Measurements from ENCODE around the gene TARBP1. TPM values are rescaled to one million over a fixed set of nuclear protein-coding genes. Genes with fewer than 3 reads are reported as not detected.
A peak's percentile ranks its signal among the peaks of the same experiment; 100 is the strongest.

Gene TARBP1
- total and polyA plus RNA-seq, 2 of the 13 experiments (the other 11 are each of a cell fraction or from before 2014, with no cell fraction given): 37.7 to 67.0 TPM

DNA sequence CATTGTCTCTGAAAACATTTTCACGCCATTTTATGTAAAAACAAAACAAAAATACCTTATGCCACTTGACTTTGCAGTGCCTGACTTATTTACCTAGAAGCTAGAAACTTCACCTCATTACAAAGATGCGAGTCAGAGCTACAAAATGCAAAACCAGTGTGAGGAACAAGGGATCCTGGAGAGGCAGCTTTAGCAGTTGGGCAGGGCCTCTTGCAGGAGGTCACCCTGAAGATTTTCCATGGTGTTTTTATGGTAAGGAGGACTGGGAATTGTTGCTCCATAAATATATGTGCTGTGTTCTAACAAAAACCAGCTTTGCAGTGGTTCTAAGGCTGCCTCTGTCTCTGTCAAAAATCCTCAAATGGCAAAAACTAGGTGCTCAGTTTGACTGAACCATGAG, 36.4 kb upstream of the TARBP1 start:
- no peak overlapping the region for H3K4me2 ChIP-seq (ENCODE audit: low read depth, low read length)
- ATAC-seq: no peak
- H3K9ac ChIP-seq (ENCODE audit: insufficient read depth, low read depth, low read length): no peak overlapping the region
- no peaks in the 10 kb centered on the region for H4K20me1 ChIP-seq (ENCODE audit: insufficient read depth, low read length)
- DNase-seq (ENCODE audit: low spot score): no peak
- in situ Hi-C loops (cut with HindIII; ENCODE audit: extremely low pct_ligation_motif_present, low pct_unique_long_range_greater_than_20kb): no loop called here
- intact Hi-C loops (cut with micrococcal nuclease; ENCODE audit: unreplicated experiment): no loop called here
- H3K36me3 ChIP-seq (replicated peaks in 1 of 2; ENCODE audit: control insufficient read depth in 1 of 2, insufficient read depth in 2 of 2, low read length in 2 of 2): no peaks in the 10 kb centered on the region
- ChIA-PET CTCF (ENCODE audit: low intra/inter-chr PET ratio, low total read pairs) (no interaction called here), POLR2A (no interaction called here)
- H3K4me1 ChIP-seq (ENCODE audit: insufficient read depth, low read length): peaks cover 13% of the 10 kb centered on the region
- no peaks in the 10 kb centered on the region for H3K27me3 ChIP-seq (ENCODE audit: control insufficient read depth in 1 of 2, insufficient read depth in 2 of 2, low read length in 2 of 2)
- FAIRE-seq: no peak
- 47% methylated on average over 2 of the region's 2 CpGs for WGBS (ENCODE audit: low lambda C conversion rate)
- no peaks in the 10 kb centered on the region for H3K9me3 ChIP-seq (ENCODE audit: low read length)
- no peak overlapping the region for H3K4me3 ChIP-seq (replicated peaks in 1 of 3; ENCODE audit: insufficient read depth in 1 of 3, low read depth in 2 of 3, low read length in 3 of 3)
- no peak overlapping the region for H3K27ac ChIP-seq (ENCODE audit: extremely low read length, insufficient read depth, low read length)
- H3K79me2 ChIP-seq (ENCODE audit: insufficient read depth, low read length): no peaks in the 10 kb centered on the region
- H2AFZ ChIP-seq (ENCODE audit: low read length): peak overlapping the region; percentile 27
- BruUV-seq (replicated peaks): no TSS peak
- TF ChIP-seq, protein P1, sequence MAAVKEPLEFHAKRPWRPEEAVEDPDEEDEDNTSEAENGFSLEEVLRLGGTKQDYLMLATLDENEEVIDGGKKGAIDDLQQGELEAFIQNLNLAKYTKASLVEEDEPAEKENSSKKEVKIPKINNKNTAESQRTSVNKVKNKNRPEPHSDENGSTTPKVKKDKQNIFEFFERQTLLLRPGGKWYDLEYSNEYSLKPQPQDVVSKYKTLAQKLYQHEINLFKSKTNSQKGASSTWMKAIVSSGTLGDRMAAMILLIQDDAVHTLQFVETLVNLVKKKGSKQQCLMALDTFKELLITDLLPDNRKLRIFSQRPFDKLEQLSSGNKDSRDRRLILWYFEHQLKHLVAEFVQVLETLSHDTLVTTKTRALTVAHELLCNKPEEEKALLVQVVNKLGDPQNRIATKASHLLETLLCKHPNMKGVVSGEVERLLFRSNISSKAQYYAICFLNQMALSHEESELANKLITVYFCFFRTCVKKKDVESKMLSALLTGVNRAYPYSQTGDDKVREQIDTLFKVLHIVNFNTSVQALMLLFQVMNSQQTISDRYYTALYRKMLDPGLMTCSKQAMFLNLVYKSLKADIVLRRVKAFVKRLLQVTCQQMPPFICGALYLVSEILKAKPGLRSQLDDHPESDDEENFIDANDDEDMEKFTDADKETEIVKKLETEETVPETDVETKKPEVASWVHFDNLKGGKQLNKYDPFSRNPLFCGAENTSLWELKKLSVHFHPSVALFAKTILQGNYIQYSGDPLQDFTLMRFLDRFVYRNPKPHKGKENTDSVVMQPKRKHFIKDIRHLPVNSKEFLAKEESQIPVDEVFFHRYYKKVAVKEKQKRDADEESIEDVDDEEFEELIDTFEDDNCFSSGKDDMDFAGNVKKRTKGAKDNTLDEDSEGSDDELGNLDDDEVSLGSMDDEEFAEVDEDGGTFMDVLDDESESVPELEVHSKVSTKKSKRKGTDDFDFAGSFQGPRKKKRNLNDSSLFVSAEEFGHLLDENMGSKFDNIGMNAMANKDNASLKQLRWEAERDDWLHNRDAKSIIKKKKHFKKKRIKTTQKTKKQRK (IDR thresholded peaks at IDR 0.05; ENCODE audit: low read length): no peak
- TF ChIP-seq NFATC3 (CRISPR knock-in tag; IDR thresholded peaks at IDR 0.05) (no peak), ZNF331 (CRISPR knock-in tag; IDR thresholded peaks at IDR 0.05) (no peak), ZNF562 (CRISPR knock-in tag; IDR thresholded peaks at IDR 0.05; ENCODE audit: borderline replicate concordance) (no peak), ZFP1 (CRISPR knock-in tag; IDR thresholded peaks at IDR 0.05) (no peak), REPIN1 (CRISPR knock-in tag; IDR thresholded peaks at IDR 0.05; ENCODE audit: borderline replicate concordance, low read depth) (no peak), MEIS2 (CRISPR knock-in tag; IDR thresholded peaks at IDR 0.05) (no peak), ZIK1 (CRISPR knock-in tag; IDR thresholded peaks at IDR 0.05; ENCODE audit: borderline replicate concordance, low read depth) (no peak)
- TF ChIP-seq, protein P2, sequence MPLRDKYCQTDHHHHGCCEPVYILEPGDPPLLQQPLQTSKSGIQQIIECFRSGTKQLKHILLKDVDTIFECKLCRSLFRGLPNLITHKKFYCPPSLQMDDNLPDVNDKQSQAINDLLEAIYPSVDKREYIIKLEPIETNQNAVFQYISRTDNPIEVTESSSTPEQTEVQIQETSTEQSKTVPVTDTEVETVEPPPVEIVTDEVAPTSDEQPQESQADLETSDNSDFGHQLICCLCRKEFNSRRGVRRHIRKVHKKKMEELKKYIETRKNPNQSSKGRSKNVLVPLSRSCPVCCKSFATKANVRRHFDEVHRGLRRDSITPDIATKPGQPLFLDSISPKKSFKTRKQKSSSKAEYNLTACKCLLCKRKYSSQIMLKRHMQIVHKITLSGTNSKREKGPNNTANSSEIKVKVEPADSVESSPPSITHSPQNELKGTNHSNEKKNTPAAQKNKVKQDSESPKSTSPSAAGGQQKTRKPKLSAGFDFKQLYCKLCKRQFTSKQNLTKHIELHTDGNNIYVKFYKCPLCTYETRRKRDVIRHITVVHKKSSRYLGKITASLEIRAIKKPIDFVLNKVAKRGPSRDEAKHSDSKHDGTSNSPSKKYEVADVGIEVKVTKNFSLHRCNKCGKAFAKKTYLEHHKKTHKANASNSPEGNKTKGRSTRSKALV (CRISPR knock-in tag; IDR thresholded peaks at IDR 0.05): no peak
- TF ChIP-seq, protein P3, sequence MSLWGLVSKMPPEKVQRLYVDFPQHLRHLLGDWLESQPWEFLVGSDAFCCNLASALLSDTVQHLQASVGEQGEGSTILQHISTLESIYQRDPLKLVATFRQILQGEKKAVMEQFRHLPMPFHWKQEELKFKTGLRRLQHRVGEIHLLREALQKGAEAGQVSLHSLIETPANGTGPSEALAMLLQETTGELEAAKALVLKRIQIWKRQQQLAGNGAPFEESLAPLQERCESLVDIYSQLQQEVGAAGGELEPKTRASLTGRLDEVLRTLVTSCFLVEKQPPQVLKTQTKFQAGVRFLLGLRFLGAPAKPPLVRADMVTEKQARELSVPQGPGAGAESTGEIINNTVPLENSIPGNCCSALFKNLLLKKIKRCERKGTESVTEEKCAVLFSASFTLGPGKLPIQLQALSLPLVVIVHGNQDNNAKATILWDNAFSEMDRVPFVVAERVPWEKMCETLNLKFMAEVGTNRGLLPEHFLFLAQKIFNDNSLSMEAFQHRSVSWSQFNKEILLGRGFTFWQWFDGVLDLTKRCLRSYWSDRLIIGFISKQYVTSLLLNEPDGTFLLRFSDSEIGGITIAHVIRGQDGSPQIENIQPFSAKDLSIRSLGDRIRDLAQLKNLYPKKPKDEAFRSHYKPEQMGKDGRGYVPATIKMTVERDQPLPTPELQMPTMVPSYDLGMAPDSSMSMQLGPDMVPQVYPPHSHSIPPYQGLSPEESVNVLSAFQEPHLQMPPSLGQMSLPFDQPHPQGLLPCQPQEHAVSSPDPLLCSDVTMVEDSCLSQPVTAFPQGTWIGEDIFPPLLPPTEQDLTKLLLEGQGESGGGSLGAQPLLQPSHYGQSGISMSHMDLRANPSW (CRISPR knock-in tag; IDR thresholded peaks at IDR 0.05; ENCODE audit: borderline replicate concordance): no peak
- TF ChIP-seq, protein P4, sequence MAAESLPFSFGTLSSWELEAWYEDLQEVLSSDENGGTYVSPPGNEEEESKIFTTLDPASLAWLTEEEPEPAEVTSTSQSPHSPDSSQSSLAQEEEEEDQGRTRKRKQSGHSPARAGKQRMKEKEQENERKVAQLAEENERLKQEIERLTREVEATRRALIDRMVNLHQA (CRISPR knock-in tag; IDR thresholded peaks at IDR 0.05): no peak
- TF ChIP-seq, protein P5, sequence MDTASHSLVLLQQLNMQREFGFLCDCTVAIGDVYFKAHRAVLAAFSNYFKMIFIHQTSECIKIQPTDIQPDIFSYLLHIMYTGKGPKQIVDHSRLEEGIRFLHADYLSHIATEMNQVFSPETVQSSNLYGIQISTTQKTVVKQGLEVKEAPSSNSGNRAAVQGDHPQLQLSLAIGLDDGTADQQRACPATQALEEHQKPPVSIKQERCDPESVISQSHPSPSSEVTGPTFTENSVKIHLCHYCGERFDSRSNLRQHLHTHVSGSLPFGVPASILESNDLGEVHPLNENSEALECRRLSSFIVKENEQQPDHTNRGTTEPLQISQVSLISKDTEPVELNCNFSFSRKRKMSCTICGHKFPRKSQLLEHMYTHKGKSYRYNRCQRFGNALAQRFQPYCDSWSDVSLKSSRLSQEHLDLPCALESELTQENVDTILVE (CRISPR knock-in tag; IDR thresholded peaks at IDR 0.05): no peak
- TF ChIP-seq, protein P6, sequence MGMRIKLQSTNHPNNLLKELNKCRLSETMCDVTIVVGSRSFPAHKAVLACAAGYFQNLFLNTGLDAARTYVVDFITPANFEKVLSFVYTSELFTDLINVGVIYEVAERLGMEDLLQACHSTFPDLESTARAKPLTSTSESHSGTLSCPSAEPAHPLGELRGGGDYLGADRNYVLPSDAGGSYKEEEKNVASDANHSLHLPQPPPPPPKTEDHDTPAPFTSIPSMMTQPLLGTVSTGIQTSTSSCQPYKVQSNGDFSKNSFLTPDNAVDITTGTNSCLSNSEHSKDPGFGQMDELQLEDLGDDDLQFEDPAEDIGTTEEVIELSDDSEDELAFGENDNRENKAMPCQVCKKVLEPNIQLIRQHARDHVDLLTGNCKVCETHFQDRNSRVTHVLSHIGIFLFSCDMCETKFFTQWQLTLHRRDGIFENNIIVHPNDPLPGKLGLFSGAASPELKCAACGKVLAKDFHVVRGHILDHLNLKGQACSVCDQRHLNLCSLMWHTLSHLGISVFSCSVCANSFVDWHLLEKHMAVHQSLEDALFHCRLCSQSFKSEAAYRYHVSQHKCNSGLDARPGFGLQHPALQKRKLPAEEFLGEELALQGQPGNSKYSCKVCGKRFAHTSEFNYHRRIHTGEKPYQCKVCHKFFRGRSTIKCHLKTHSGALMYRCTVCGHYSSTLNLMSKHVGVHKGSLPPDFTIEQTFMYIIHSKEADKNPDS (CRISPR knock-in tag; IDR thresholded peaks at IDR 0.05): no peak
